ENCODE results near the gene SLC38A10. TPM values are rescaled to one million over a fixed set of nuclear protein-coding genes. Genes with fewer than 3 reads are reported as not detected.

SLC38A10 gene
- polyA plus RNA-seq, 1 of the 3 experiments (the other 2 are of a cell fraction): 82.2 TPM

- TF ChIP-seq MAX (IDR thresholded peaks at IDR 0.05; ENCODE audit: low read depth) (no peak), FOXJ3 (CRISPR knock-in tag; IDR thresholded peaks at IDR 0.05) (no peak), RXRA (IDR thresholded peaks at IDR 0.05; ENCODE audit: borderline replicate concordance, low read depth) (no peak), EZH2phosphoT487 (IDR thresholded peaks at IDR 0.05; ENCODE audit: borderline replicate concordance, low read depth) (no peak), MXI1 (IDR thresholded peaks at IDR 0.05; ENCODE audit: low read depth, low read length) (no peak), IRF3 (IDR thresholded peaks at IDR 0.05; ENCODE audit: low read depth, low read length) (no peak), SIN3A (IDR thresholded peaks at IDR 0.05; ENCODE audit: borderline replicate concordance, low read depth, low read length) (no peak)
Observed at GRCh38 chr17:81232616-81233241, 62.4 kb downstream of the SLC38A10 start (continued).

GRCh38 chr17:81231766-81232581 is 63.1 kb downstream of the SLC38A10 start:
- DNase-seq: no peak
- H3F3A ChIP-seq (replicated peaks; ENCODE audit: insufficient read depth): no peaks in the 10 kb centered on the region
- H3K36me3 ChIP-seq (replicated peaks in 1 of 2; ENCODE audit: control insufficient read depth in 1 of 2, insufficient read depth in 2 of 2, low read length in 1 of 2): peaks cover 0 to 46% of the 10 kb centered on the region in 2 experiments
- H3K4me1 ChIP-seq (ENCODE audit: control insufficient read depth in 1 of 2, insufficient read depth in 2 of 2, low read depth in 1 of 2, low read length in 1 of 2): no peaks in the 10 kb centered on the region; a peak in 1 of 4 replicates
- WGBS (ENCODE audit: low lambda C conversion rate): 88% methylated on average over 19 of the region's 43 CpGs
- no peak overlapping the region for H2AFZ ChIP-seq (ENCODE audit: low read depth)
- peaks cover 10% of the 10 kb centered on the region; the same call in 1 of the 2 replicates for H3K79me2 ChIP-seq (ENCODE audit: insufficient read depth)
- ChIA-PET CTCF (interaction anchor here (0.7 to 4.4 kb wide), 7 partner anchors 11 to 89 kb away, joined by 3 to 23 read pairs (median 3); no protein-coding TSS in a partner anchor), POLR2A (no interaction called here)
- H3K4me2 ChIP-seq: no peak overlapping the region
- no peaks in the 10 kb centered on the region for H4K20me1 ChIP-seq (ENCODE audit: insufficient read depth)
- no peak overlapping the region for H3K9ac ChIP-seq
- no peak for TF ChIP-seq SMC3 (IDR thresholded peaks at IDR 0.05; ENCODE audit: low read depth, low read length)
- TF ChIP-seq REST (IDR thresholded peaks at IDR 0.05; ENCODE audit: low read depth, low read length): no peak
- no peak for TF ChIP-seq IRF3 (IDR thresholded peaks at IDR 0.05; ENCODE audit: low read depth, low read length)
- TF ChIP-seq USF2 (IDR thresholded peaks at IDR 0.05; ENCODE audit: borderline replicate concordance, low read depth, low read length): no peak
- TF ChIP-seq JUND (IDR thresholded peaks at IDR 0.05): no peak
- no peak for TF ChIP-seq FOSL2 (IDR thresholded peaks at IDR 0.05; ENCODE audit: borderline replicate concordance, low read depth)
- no peak for TF ChIP-seq GATA2 (CRISPR knock-in tag; IDR thresholded peaks at IDR 0.05)
- no peak for TF ChIP-seq POLR2AphosphoS5 (IDR thresholded peaks at IDR 0.05; ENCODE audit: low read depth, low read length)
- TF ChIP-seq RXRA (IDR thresholded peaks at IDR 0.05; ENCODE audit: borderline replicate concordance, low read depth): no peak
- no peak for TF ChIP-seq ELF1 (IDR thresholded peaks at IDR 0.05)
- no peak for TF ChIP-seq USF1 (IDR thresholded peaks at IDR 0.05; ENCODE audit: borderline replicate concordance, low read depth)
- TF ChIP-seq TCF12 (IDR thresholded peaks at IDR 0.05): no peak
- TF ChIP-seq TEAD4 (IDR thresholded peaks at IDR 0.05; ENCODE audit: borderline replicate concordance, insufficient read depth): no peak
- no peak for TF ChIP-seq NFIC (IDR thresholded peaks at IDR 0.05; ENCODE audit: borderline replicate concordance)
- H3K27ac ChIP-seq (ENCODE audit: low read depth in 2 of 2, low read length in 1 of 2): no peak overlapping the region
- no peaks in the 10 kb centered on the region for H3K9me2 ChIP-seq
- H3K9me3 ChIP-seq: no peaks in the 10 kb centered on the region
- H3K27me3 ChIP-seq (ENCODE audit: insufficient read depth): no peaks in the 10 kb centered on the region
- H3K4me3 ChIP-seq (ENCODE audit: low read depth in 2 of 2, low read length in 1 of 2): no peak overlapping the region

Measured in SK-N-SH (cell line).